T-helper 2 cell treated with Interferon-gamma antibody and Interleukin-4, amounts not matched to agents 100 ng/mL and 5 ng/mL, for 36 hours (primary cell): ENCODE measurements around the gene PNN. TPM values are rescaled to one million over a fixed set of nuclear protein-coding genes. Genes with fewer than 3 reads are reported as not detected.

ENCODE experiments used
- intact Hi-C: fragments of 100-400 bp; cut with micrococcal nuclease; formaldehyde crosslinking; loops from one replicate; pipeline ENCODE4 v1.15.1; 2023
- total RNA-seq: library from RNA; stranded (reverse); gene quantifications from 2 replicates; pipeline ENCODE4 v1.2.3, GENCODE V29; 2022

The PNN gene
- total RNA-seq, 1 donor from 2014 or later: 101 TPM

DNA sequence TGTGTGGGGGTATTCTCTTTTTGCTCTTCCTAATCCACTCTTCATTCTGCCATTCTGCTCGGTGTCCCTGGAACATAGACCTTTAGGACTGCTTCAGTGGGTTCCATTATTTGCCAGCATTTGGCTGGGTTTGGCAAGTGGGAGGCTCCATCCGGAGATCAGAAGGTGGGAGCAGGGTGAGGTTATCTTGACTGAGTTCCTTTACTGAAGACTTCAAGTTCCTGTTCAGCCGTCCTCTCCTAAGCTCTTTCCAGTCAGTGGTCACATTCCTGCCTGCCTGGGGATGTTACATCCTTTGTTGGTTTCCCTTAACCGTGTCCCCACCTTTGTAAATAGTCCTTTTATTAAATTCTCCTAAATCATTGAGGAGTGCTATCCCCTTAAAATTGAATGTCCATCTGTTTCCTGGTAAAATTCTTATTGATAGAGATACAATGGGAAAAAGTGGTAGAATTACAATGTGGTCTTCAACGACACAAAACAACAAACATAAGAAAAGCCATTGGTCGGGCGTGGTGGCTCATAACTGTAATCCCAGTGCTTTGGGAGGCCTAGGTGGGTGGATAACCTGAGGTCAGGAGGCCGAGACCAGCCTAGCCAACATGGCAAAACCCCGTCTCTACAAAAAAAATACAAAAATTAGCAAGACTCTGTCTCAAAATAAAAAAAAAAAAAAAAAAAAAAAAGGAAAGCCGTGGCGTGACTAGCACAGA is 53.6 kb downstream of the PNN start:
- intact Hi-C loops: loop anchor here (1.0 to 2.0 kb wide), 8 partner anchors 21 to 204 kb away; partner anchors contain the start of genes FBXO33, GEMIN2, PNN and SEC23A

DNA sequence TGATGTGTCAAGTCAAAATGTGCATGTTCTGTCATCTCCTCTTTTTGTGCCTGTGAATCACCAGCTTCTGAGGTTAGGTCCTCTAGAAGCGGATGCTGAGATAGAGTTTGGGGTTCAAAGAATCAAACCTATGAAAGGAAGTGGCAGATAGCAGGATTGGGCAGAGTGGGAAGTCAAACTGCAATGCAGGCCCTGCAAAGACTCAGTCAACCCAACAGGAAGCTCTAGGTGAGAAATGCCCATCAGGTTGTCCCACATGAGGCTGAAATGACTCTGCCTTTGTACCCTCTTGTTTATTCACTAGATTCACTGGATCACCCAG is 54.1 kb downstream of the PNN start:
- intact Hi-C loops: loop anchor here (1.0 to 2.0 kb wide), 8 partner anchors 22 to 203 kb away; partner anchors contain the start of genes FBXO33, GEMIN2, PNN and SEC23A

DNA sequence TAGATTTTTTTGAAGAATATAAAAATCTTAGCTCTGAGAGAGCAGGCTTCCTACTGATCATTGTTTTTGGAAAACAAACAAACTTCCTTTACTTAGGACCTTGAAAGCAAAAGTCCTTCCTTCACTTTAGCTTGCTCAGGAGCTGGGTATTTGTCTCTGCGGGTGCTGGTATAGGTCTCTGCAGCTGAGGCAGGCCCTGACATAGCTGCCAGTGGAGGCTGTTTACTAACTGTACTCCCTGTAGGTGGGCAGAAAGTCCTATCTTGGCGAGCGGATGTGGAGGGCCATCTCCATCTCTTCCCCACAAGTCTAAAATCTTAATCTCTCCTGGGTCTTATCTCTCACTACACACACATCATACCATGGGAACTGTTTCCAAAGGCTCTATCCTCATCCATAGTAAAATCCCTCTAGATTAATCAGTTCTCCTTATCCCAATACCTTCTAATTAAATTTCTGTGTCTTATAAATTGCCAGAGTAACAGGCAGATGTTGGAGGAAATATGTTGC is 54.6 kb downstream of the PNN start:
- intact Hi-C loops: loop anchor here (1.0 to 2.0 kb wide), 9 partner anchors 22 to 203 kb away; partner anchors contain the start of genes FBXO33, GEMIN2, PNN and SEC23A

DNA sequence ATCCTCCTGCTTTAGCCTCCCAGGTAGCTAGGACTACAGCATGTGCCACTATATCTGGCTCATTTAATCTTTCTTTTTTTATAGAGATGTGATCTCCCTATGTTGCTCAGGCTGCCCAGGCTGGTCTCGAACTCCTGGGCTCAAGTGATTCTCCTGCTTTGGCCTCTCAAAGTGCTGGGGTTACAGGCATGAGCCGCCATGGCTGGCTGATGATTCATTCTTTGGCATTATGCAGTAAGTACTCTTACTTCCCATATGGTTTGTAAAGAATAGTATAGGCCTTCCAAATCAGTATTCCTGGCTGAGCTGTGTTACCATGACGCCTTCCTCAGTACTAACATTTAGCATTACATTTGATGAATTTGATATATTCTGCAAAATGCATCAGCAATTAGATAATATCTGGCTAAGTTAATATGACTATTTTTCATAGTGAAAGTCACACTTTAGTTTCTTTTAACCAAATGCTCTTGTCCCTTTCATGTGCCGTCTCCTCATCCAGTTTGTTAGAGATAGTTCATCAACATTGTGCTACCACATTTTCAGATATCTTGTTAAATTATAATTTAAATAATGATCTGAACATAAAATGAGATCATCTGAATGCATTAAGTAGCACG is 55.5 kb downstream of the PNN start:
- intact Hi-C loops: loop anchor here (2.0 kb wide), 1 partner anchor 112 kb away; no protein-coding TSS in a partner anchor

DNA sequence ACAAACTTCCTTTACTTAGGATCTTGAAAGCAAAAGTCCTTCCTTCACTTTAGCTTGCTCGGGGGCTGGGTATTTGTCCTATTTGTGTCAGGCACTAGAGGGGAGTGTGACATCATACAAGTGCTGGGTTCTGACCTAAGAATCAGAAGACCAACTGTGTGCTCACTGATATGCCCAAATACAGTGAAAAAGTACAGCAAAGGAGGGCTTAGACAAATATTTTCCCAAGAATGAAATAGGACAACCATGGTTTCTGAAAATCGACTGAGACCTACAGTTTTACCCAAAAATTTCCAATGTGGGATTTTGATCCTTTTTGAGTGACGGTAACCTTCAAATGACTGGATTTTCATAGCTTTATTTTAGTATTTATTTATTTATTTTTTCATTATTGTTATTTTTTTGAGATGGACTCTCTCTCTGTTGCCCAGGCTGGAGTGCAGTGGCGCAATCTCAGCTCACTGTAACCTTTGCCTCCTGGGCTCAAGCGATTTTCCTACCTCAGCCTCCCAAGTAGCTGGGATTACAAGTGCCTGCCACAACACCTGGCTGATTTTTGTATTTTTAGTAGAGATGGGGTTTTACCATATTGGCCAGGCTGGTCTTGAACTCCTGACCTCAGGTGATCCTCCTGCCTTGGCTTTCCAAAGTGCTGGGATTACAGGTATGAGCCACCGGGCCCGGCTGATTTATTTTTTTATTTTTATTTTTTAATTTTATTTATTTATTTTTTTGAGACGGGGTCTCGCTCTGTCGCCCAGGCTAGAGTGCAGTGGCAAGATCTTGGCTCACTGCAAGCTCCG is 56.9 kb downstream of the PNN start:
- intact Hi-C loops: loop anchor here (2.0 kb wide), 1 partner anchor 111 kb away; no protein-coding TSS in a partner anchor

Other genes starting within 250 kb of the PNN start
- 50.8 and 58.3 TPM in 2 replicates for gene SEC23A, start 72.0 kb upstream of the PNN start, total RNA-seq
- 20.0 and 23.1 TPM in 2 replicates for gene GEMIN2, start 60.9 kb upstream of the PNN start, total RNA-seq
- 24.9 and 25.9 TPM in 2 replicates for gene TRAPPC6B, start 4.9 kb upstream of the PNN start, total RNA-seq
- 25.2 and 26.0 TPM in 2 replicates for gene MIA2, start 58.7 kb downstream of the PNN start, total RNA-seq